HEK293T (cell line): Measurements from ENCODE around the gene PBX1.

Source experiments
- CTCF ChIA-PET: fragments of 350-600 bp; formaldehyde crosslinking; extraction: SDS; loops from one replicate; lab custom pipeline; 2021; ENCODE audit warnings: antibody characterized with exemption, inconsistent platforms; lab: Yijun Ruan, JAX
- POLR2A ChIA-PET: fragments of 350-600 bp; formaldehyde crosslinking; extraction: SDS; loops from one replicate; lab custom pipeline; 2020; ENCODE audit warnings: antibody characterized with exemption, inconsistent platforms; lab: Yijun Ruan, JAX
- DNase-seq: peaks from one replicate; pipeline ENCODE4 v3.0.0; 2012; ENCODE audit warnings: mixed read lengths; ENCODE audit errors: extremely low spot score
- ARNT ChIP-seq: fragments of 450-650 bp; IDR thresholded peaks from 2 replicates; pipeline ENCODE4 v1.6.1; 2017; ENCODE audit warnings: mild to moderate bottlenecking
- BHLHE40 ChIP-seq: fragments of 450-650 bp; IDR thresholded peaks from 2 replicates; pipeline ENCODE4 v1.6.1; 2016; ENCODE audit warnings: mild to moderate bottlenecking, moderate library complexity, borderline replicate concordance
- CTBP1 ChIP-seq: fragments of 450-650 bp; IDR thresholded peaks from 2 replicates; pipeline ENCODE4 v1.6.1; 2016; ENCODE audit warnings: borderline replicate concordance
- ELF4 ChIP-seq: fragments of 450-650 bp; IDR thresholded peaks from 2 replicates; pipeline ENCODE4 v1.6.1; 2017; ENCODE audit warnings: antibody characterized with exemption
- FOXA1 ChIP-seq: fragments of 450-650 bp; IDR thresholded peaks from 2 replicates; pipeline ENCODE4 v1.6.1; 2016; ENCODE audit warnings: mild to moderate bottlenecking
- FOXK2 ChIP-seq: fragments of 450-650 bp; IDR thresholded peaks from 2 replicates; pipeline ENCODE4 v1.6.1; 2016; ENCODE audit warnings: mild to moderate bottlenecking
- FOXM1 ChIP-seq: fragments of 450-650 bp; IDR thresholded peaks from 2 replicates; pipeline ENCODE4 v1.6.1; 2017; ENCODE audit warnings: mild to moderate bottlenecking, borderline replicate concordance
- HDGF ChIP-seq: fragments of 450-650 bp; IDR thresholded peaks from 2 replicates; pipeline ENCODE4 v1.6.1; 2017; ENCODE audit warnings: antibody characterized with exemption, borderline replicate concordance
- L3MBTL2 ChIP-seq: fragments of 450-650 bp; conservative IDR thresholded peaks from 2 replicates; pipeline ENCODE4 v1.6.1; 2016; ENCODE audit warnings: mild to moderate bottlenecking
- LEF1 ChIP-seq: fragments of 450-650 bp; IDR thresholded peaks from 2 replicates; pipeline ENCODE4 v1.6.1; 2017; ENCODE audit warnings: mild to moderate bottlenecking, borderline replicate concordance
- NFRKB ChIP-seq: fragments of 450-650 bp; IDR thresholded peaks from 2 replicates; pipeline ENCODE4 v1.6.1; 2016; ENCODE audit warnings: mild to moderate bottlenecking, moderate library complexity
- PKNOX1 ChIP-seq: fragments of 450-650 bp; IDR thresholded peaks from 2 replicates; pipeline ENCODE4 v1.6.1; 2016
- SP1 ChIP-seq: fragments of 450-650 bp; IDR thresholded peaks from 2 replicates; pipeline ENCODE4 v1.6.1; 2017
- SUZ12 ChIP-seq: fragments of 450-650 bp; IDR thresholded peaks from 2 replicates; pipeline ENCODE4 v1.6.1; 2016; ENCODE audit warnings: mild to moderate bottlenecking
- TARDBP ChIP-seq: fragments of 450-650 bp; IDR thresholded peaks from 2 replicates; pipeline ENCODE4 v1.6.1; 2016
- ZNF384 ChIP-seq: fragments of 450-650 bp; IDR thresholded peaks from 2 replicates; pipeline ENCODE4 v1.6.1; 2016

The PBX1 gene

GRCh38 chr1:164689672-164690511 lies 130.9 kb downstream of the PBX1 start:
- TF ChIP-seq PKNOX1 (no peak), LEF1 (no peak), FOXK2 (no peak)
- no peak for DNase-seq
- CTCF ChIA-PET, result no interaction called here
- POLR2A ChIA-PET, result no interaction called here

- CTCF ChIA-PET, result no interaction called here
- POLR2A ChIA-PET, result no interaction called here
- DNase-seq, result no peak
- TF ChIP-seq TARDBP (no peak), L3MBTL2 (no peak), FOXM1 (no peak), LEF1 (no peak), BHLHE40 (no peak), ARNT (no peak), PKNOX1 (no peak), ELF4 (no peak), SP1 (no peak), HDGF (no peak), CTBP1 (no peak)
Observed at GRCh38 chr1:164692420-164692819, 133.4 kb downstream of the PBX1 start.

- no peak for DNase-seq
- no peak for TF ChIP-seq CTBP1
- no peak for TF ChIP-seq FOXA1
- TF ChIP-seq LEF1, result no peak
- no peak for TF ChIP-seq ARNT
- no peak for TF ChIP-seq FOXK2
- TF ChIP-seq BHLHE40, result no peak
- no peak for TF ChIP-seq PKNOX1
- no peak for TF ChIP-seq SUZ12
- ChIA-PET POLR2A (no interaction called here), CTCF (no interaction called here)
Observed at GRCh38 chr1:164693564-164694359, 134.8 kb downstream of the PBX1 start.

- CTCF ChIA-PET, result no interaction called here
- TF ChIP-seq ARNT (no peak), FOXA1 (no peak), SP1 (no peak), BHLHE40 (no peak), HDGF (no peak)
- POLR2A ChIA-PET, result no interaction called here
- no peak for DNase-seq
Observed at GRCh38 chr1:164694505-164694904, 135.5 kb downstream of the PBX1 start.

GRCh38 chr1:164695956-164696665 lies 137.1 kb downstream of the PBX1 start:
- DNase-seq, result no peak
- CTCF ChIA-PET, result interaction anchor here (0.5 kb wide), 1 partner anchor 33 kb away, joined by 3 read pairs; no protein-coding TSS in a partner anchor
- POLR2A ChIA-PET, result no interaction called here
- TF ChIP-seq SP1 (no peak), FOXM1 (no peak), CTBP1 (no peak), ELF4 (no peak), ARNT (no peak), L3MBTL2 (no peak), BHLHE40 (no peak)

- CTCF ChIA-PET, result no interaction called here
- POLR2A ChIA-PET, result no interaction called here
- TF ChIP-seq TARDBP (no peak), ELF4 (no peak), ARNT (no peak), FOXK2 (no peak), LEF1 (no peak), CTBP1 (no peak), SUZ12 (no peak), FOXM1 (no peak), NFRKB (no peak), HDGF (no peak), BHLHE40 (no peak), PKNOX1 (no peak), L3MBTL2 (no peak), ZNF384 (no peak), SP1 (no peak), FOXA1 (no peak)
- no peak for DNase-seq
Observed at GRCh38 chr1:164699815-164700491, 141.0 kb downstream of the PBX1 start.
